Measurements from ENCODE around the gene SHISAL2B.

GRCh38 chr5:64646169-64646568, 44.1 kb upstream of the SHISAL2B start:
- TF ChIP-seq CTCF (IDR thresholded peaks at IDR 0.05) (no peak), EZH2 (IDR thresholded peaks at IDR 0.05; ENCODE audit: borderline replicate concordance, insufficient read depth, low read depth, low read length, poor library complexity, severe bottlenecking) (no peak)

All from B cell (primary cell).